Activated CD8-positive, alpha-beta memory T cell treated with anti-CD3 and anti-CD28 coated beads for 1 hour (primary cell): ENCODE data around the gene TBX6.
"Not testable (repeated sequence)": the region's sequence is repeated elsewhere in the genome, so short reads cannot be mapped to it uniquely, and the experiment has no call there.

Experiments used
- DNase-seq, 2 donors: peaks; one replicate each; pipeline ENCODE4 v3.0.0-alpha.2; 2020; ENCODE audit warnings: low read depth in 1 of 2; ENCODE audit errors: extremely low read depth in 1 of 2

Gene TBX6, protein sequence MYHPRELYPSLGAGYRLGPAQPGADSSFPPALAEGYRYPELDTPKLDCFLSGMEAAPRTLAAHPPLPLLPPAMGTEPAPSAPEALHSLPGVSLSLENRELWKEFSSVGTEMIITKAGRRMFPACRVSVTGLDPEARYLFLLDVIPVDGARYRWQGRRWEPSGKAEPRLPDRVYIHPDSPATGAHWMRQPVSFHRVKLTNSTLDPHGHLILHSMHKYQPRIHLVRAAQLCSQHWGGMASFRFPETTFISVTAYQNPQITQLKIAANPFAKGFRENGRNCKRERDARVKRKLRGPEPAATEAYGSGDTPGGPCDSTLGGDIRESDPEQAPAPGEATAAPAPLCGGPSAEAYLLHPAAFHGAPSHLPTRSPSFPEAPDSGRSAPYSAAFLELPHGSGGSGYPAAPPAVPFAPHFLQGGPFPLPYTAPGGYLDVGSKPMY

DNA sequence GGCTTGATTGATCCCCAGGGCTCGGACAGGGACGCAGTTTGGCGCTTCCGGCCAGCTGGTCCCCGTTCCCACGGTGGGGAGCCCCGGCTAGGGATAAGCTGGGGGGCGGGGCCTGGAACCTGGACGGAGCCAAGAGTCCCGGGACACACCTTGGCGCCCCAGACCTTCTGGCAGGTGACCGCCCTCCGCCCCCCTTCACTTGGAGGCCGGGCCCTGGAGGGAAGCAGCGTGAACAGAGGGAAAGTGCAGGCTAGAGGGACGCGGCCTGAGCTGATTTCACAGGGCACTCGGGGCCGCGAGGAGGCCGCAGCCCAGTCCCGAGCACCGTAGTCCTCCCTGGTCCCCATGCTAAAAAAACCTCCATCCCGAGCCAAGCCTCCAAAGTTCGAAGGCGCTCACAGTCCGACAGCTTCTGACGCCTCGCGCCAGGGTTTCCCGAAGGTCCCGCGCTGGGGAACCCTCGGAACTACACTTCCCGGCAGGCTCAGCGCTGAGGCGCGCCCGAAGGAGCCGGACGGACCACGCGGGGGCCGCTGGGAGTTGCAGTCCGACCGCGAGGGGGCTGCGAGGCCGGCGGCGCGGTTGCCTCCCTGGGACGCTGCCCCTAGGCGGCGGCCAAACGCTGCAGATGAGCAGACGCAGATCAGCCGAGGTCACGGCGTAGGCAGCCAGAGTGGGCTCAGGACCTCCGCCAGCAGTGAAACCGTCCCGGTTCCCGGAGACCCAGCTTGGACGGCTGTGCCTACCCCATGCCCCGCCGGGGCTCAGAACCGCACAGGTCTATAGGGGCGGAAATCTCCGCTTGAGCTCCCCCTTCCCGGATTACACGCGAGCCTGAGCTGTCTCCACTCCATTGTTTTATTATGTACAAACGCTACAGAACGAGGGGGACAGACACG, at the start of gene TBX6:
Gene TBX6 (minus strand): TSS at position 451 of the 899 bp plus-strand sequence. CDS start 731 bp downstream, outside the sequence.
- DNase-seq = peak; percentile 73 to 92

DNA sequence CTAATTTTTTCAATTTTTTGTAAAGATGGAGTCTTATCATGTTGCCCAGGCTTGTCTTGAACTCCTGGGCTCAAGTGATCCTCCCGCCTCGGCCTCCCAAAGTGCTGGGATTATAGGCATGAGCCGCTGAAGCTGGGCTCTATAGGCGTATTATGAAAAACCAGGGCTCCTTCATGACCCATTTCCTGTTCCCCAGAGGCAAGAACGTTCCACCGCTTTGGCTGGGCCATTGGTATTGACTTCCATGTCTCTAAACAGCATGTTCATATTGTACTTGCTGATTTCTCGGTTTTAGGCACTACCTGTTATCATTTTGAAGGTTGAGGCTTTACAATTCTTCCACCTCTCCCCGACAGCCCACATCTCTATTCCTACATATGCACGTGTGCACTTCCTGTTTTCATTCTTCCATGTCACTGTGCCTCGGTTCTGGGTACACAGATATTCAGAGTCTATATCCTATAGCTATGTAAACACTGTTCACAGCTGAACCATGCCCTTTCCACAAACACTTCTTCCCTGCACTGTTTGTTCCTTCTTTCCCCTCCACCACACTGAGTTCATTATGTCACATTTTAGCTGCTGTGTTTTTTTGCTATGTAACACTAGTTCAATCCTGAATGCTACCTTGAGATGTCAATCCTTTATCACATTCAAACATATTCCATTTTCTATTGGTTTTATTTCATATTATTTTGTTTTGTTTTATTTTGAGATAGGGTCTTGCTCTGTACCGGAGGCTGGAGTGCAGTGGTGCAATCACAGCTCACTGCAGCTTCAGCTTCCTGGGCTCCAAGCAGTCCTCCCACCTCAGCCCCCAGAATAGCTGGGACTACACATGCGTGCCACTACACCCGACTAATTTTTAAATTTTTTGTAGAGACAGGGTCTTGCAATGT, 48.1 kb upstream of the TBX6 start:
- DNase-seq = no peak

DNA sequence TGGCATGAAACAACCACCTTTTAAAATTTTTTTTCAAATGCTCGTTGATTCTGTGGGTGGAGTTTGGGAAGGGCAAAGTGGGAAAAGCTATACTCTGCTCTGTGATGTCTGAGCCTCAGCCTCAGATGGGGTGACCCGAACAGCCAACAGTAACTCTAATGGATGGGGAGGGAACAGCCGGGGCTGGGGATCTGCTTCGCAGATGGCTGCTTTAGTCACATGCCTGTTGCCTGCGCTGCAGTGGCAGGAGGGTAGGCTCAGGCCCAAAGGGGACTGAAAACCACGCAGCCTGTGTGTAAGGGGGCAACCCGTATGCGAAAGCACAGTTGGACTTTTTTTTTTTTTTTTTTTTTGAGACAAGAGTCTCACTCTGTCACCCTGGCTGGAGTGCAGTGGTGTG, 46.2 kb upstream of the TBX6 start:
- DNase-seq = no peak

DNA sequence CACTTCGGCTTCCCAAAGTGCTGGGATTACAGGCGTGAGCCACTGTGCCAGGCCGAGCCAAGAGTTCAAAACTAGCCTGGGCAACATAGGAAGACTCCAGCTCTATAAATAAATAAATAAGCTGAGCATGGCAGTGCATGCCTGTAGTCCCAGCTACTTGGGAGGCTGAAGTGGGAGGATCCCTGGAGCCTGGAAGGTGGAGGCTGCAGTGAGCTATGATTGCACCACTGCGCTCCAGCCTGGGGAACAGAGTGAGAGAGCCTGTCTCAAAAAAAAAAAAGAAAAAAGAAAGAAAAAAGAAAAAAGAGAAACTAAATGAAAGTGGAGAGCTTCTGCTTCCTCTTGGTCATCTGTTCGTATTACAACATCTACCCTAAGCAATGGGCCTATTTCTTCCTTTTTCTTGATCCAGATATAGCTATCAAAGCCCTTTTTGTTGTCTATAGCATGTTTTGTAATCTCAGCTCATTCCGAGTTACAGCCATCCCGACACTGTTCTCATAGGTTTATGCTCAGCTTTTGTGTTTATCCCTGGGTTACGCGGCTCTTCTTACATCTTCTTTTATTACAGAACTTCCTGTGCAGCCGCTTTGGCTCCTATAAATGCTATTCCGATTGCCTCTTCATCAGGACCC, 45.4 kb upstream of the TBX6 start:
- no peak for DNase-seq

DNA sequence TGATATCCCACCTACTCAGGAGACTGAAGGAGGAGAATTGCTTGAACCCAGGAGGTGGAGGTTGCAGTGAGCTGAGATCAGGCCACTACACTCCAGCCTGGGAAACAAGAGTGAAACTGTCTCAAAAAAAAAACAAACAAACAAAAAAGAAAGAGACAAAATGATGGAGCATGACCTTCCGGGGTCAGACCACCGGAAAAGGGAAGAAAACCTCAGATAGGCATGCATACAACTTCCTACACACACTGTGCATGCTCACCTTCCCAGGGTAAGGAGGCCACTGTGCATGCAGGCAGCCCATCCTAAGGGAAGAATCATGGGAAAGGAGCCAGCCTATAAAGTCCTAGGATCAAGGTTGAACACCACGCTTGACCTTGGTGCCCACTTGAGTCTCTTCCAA, 40.9 kb upstream of the TBX6 start:
- DNase-seq = no peak

DNA sequence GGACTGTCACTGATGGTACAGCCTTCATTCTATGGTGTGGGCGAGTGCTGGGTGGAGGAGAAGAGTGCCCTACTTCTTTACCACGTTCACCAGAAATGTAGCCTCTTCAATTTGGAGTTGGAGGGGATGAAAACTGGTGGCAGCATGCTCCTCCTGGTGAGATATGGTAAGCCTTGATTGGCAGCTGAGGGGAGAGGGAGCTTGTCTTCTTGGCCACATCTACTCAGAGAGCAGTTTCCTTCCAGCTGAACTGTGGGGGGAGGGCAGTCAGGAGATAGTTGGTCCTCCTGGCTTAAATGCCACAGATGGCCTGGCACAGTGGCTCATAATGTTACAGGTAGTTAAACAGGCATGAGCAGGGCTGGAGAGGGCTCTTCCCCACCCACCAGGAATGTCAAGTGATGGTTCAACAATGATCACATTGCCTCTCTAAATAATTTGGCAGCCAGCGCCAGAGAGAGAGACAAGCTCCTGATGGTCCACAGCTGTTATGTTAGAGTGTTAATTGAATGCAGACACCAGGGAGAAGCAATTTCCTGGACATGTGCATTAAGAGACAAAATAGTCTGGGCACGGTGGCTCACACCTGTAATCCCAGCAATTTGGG, 40.2 kb upstream of the TBX6 start:
- DNase-seq = no peak

DNA sequence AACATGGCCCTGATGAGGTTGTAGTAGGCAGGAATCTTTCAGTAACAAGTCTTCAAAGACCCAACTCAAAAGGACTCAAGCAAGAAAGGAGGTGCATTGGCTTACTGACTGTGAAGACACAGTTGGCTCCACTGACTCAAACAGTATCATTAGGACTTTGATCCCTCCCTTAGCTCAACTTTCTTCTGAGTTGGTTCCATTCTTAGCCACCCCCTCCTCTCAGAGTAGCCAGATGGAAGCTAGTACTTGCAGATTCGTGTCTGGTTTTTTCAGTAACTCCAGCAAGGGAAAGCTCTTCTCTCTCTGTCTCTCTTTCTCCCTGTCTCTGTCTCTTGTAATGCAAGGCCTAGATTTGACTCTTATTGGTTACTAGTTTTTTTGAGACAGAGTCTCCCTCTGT, 36.3 kb upstream of the TBX6 start:
- no peak for DNase-seq

DNA sequence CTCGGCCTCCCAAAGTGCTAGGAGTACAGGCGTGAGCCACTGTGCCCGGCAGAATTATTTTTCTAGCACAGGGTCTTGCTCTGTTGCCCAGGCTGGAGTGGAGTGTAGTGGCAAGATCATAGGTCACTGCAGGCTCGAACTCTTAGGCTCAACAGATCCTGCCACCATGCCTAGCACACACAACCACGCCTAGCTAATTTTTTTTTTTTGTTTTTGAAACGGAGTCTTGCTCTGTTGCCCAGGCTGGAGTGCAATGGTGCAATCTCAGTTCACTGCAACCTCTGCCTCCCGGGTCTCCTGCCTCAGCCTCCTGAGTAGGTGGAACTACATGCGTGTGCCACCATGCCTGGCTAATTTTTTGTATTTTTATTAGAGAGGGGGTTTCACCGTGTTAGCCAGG, 34.0 kb upstream of the TBX6 start:
- DNase-seq = not testable (repeated sequence)

DNA sequence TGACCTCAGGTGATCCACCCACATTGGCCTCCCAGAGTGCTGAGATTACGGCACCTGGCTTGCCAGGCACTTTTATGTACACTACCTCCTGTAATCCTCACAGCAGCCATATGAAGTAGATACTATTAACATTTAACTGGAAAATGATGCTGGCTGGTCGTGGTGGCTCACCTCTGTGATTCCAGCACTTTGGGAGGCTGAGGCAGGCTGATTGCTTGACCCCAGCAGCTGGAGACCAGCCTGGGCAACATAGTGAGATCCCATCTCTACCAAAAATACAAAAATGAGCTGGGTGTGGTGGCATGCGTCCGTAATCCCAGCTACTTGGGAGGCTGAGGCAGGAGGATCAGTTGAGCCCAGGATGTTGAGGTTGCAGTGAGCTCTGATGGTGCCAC, 33.3 kb upstream of the TBX6 start:
- DNase-seq = no peak

DNA sequence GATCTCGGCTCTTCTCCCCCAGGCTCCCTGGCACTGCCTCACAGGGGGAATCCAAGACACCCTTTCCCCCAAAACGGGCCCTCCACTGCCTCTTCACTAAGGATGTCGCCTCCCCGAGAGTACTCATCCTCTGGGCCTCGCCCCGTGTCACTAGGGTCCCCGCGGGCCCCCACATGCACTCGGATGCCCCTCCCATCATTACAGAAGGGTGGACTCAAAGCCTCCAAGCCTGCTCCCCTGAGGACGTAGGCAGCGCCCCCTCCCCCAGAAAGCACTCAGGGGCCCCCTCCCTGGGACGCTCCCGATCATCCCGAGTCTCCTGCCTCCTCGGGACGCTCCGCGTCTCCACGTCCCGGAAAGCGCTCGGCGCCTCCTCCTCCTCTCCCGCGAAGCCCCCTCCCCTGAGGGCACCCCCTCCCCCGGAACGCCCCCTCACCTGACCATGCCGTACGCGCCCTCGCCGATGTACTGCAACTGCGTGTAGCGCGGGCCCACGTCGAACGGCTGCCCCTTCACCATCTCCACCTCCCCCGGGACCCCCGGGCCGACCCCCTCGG, 31.0 kb upstream of the TBX6 start:
- DNase-seq = no peak

DNA sequence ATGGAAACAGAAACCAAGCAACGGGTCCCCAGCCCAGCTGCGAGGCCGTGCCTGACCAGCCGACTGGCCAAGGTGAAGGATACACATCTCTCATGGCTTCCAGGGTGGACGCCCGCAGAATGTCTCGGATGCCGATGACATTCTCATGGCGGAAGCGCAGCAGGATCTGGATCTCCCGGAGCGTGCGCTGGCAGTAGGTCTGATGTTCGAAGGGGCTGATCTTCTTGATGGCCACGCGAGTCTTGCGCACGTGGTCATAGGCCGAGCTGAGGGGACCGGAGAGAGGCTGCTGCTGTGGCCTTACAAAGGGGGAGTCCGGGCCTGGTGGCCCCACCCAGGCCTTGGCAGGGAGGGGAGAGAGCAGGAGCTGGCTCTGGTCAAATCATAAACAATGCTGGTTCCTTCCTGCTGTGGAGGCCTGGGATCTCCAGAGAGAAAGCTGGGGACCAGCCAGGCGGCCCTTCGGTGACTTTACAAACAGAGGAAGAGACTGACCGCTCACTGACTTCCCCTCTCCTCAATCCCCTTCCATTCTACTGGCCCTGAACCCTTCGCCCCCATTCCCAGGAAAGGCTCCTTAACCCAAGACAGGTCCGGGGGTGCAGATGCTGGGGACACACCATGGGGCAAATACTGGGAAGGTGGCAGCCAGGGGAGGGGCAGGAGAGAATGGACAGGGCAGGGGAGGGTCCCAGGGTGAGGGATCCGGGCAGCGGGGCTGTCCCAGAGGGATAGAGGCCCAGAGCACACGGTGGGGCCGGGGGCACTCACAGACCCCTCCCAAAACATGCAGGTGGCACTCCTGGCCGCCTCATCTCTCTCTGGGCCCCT, 30.2 kb upstream of the TBX6 start:
- no peak for DNase-seq

DNA sequence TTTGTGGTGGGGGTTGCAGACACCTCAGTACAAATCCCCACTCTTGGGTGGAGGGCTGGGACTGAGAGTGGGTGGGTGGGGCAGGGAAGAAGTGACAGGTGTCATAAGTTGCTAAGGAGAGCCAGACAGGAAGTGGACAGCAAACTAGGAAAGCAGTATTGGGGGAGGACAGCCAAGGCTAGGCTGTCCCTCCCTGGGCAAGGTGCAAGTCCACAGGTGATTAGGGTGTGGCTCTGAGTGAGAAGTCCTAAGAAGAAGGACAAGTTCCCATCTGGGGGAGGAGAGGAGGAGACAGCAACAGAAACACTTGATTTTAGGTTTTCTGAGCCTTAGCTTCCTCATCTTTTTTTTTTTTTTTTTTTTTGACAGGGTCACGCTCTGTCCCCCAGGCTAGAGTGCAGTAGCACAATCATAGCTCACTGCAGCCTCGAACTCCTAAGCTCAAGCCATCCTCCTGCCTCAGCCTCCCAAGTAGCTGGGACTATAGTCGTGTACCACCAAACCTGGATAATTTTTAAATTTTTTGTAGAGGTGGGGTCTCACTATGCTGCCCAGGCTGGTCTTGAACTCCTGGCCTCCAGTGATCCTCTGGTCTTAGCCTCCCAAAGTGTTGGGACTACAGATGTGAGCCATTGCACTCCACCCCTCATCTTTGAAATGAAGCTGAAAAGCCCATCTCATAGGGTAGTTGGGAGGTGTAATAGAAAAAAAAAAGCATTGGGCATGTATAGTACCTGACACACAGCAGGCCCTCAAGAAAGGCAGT, 28.8 kb upstream of the TBX6 start:
- DNase-seq = no peak

DNA sequence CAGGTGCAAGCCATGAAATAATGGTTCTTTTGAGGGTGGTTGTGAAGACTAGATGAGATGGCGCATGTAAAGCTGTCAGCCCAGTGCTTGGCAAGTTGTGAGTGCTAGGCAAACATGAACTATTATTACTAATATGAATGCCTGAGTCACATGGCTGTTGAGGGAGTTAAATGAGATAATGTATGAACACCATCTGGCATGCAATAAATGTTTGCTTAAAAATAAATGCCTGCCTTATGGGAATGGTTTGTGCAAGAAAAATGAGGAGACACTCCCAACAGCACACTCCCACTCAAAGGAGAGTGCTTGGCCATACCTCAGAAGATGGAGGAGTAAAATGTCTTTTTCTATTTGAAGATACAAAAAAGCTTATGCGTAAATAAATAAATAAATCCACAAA, 27.7 kb upstream of the TBX6 start:
- DNase-seq = no peak

DNA sequence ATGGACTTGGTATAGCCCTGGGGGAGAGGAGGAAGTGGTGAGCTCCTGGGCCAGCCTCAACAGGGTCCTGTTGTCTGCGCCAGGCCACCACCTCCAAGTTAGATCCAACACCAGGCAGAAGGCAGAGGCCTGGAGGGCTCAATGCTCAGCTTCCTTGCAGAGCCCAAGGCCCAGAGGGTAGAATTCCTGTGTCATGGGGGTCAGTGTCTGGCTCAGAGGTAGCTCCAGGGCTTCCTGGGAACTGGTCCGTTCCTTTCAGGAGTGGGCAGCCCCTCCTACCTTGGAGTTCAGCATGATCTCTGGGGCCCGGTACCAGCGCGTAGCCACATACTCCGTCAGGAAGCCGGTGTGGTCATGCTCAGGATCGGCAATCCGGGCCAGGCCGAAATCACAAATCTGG, 26.0 kb upstream of the TBX6 start:
- DNase-seq = no peak

DNA sequence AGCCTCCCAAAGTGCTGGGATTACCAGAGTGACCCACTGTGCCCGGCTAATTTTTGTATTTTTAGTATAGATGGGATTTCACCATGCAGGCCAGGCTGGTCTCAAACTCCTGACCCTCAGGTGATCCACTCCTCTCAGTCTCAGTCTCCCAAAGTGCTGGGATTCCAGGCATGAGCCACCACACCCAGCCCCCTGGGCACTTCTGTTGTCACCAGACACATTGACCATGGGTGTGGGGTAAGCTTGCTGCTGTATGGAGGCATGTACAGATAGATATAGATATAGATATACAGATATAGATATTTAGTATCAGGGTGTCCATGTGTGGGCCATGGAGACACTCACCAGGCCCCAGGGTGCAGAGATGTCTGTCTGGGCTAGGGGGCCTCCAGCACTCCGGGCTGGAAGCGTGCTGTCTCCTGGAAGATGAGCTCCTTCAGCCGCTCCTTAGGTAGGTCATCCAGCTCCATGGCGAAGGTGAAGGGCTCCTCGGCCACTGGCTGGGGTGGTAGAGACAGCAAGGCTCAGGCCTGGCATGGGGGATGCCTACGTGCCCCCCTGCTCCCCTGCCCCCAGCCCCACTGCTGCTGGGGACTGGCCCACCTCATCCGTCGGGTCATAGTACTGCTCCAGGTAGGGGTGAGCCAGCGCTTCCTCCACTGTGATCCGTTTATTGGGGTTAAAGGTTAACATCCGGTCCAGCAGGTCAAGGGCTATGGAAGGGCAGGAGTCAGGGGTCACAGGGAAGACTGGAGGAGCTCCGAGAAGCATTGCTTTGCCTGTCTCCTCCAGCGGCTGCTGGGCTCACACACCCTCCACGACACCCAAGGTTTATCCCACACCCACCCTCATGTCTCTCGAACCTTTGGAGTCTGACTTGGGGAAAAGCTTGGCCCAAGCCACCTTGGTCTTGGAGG, 24.8 kb upstream of the TBX6 start:
- DNase-seq = no peak

DNA sequence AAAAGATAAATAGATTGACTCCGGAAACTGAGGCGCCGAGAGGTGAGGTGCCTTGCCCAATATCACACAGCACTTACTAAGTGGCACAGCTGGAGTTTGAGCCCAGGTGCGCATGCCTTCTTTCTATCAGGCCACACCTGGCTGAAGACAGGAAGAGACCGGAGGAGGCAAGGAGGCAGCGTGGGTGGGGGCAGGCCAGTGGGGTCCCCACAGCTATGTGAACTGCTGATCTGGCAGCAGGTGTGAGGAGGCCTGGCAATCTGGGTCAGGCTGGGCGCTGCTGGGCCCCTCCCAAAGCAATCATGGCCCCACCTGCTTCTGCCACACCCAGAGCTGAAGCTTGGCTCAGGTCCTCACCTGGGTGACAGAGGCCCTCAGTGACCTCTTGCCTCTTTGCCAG, 23.5 kb upstream of the TBX6 start:
- no peak for DNase-seq

DNA sequence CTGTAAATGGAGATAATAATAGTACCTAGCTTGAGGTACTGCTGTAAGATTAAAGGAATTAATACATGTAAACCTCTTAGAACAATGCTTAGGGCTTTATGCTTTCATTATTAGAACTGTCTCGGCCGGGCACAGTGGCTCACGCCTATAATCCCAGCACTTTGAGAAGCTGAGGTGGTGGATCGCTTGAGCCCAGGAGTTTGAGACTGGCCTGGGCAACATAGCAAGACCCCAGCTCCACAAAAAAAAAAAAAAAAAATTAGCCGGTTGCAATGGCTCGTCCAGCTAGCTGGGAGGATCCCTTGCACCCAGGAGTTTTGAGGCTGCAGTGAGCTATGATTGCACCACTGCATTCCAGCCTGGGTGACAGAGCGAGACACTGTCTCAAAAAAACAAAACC, 23.1 kb upstream of the TBX6 start:
- DNase-seq = not testable (repeated sequence)
